Measurements from ENCODE around the gene MAP7.
A peak's percentile ranks its signal among the peaks of the same experiment; 100 is the strongest.

The MAP7 gene

GRCh38 chr6:136370988-136371728 lies 179.1 kb downstream of the MAP7 start:
- no peak for DNase-seq

GRCh38 chr6:136365776-136366354 lies 184.4 kb downstream of the MAP7 start:
- DNase-seq: peak; percentile 16 to 25

GRCh38 chr6:136362421-136363356 lies 187.5 kb downstream of the MAP7 start:
- no peak for DNase-seq

GRCh38 chr6:136361787-136362186 lies 188.4 kb downstream of the MAP7 start:
- no peak for DNase-seq

GRCh38 chr6:136360783-136361182 lies 189.4 kb downstream of the MAP7 start:
- no peak for DNase-seq

- DNase-seq: no peak
Measured at GRCh38 chr6:136359851-136360250, 190.4 kb downstream of the MAP7 start.

GRCh38 chr6:136351518-136352110 lies 198.6 kb downstream of the MAP7 start:
- no peak for DNase-seq

GRCh38 chr6:136350914-136351313 lies 199.3 kb downstream of the MAP7 start:
- no peak for DNase-seq

- no peak for DNase-seq
Measured at GRCh38 chr6:136347847-136348246, 202.4 kb downstream of the MAP7 start.

- DNase-seq: no peak
Measured at GRCh38 chr6:136345145-136345544, 205.1 kb downstream of the MAP7 start.

- no peak for DNase-seq
Measured at GRCh38 chr6:136344420-136344819, 205.8 kb downstream of the MAP7 start.

- DNase-seq: no peak
Measured at GRCh38 chr6:136343700-136344099, 206.5 kb downstream of the MAP7 start.

- no peak for DNase-seq
Measured at GRCh38 chr6:136343275-136343674, 206.9 kb downstream of the MAP7 start.

GRCh38 chr6:136341967-136342366 lies 208.3 kb downstream of the MAP7 start:
- DNase-seq: no peak

GRCh38 chr6:136341367-136341766 lies 208.9 kb downstream of the MAP7 start:
- DNase-seq: no peak

GRCh38 chr6:136338486-136338885 lies 211.7 kb downstream of the MAP7 start:
- no peak for DNase-seq

- DNase-seq: no peak
Measured at GRCh38 chr6:136337606-136338005, 212.6 kb downstream of the MAP7 start.

GRCh38 chr6:136337121-136337520 lies 213.1 kb downstream of the MAP7 start:
- DNase-seq: no peak

- DNase-seq: no peak
Measured at GRCh38 chr6:136335736-136336363, 214.4 kb downstream of the MAP7 start.

GRCh38 chr6:136334853-136335252 lies 215.4 kb downstream of the MAP7 start:
- DNase-seq: no peak

- no peak for DNase-seq
Measured at GRCh38 chr6:136334465-136334846, 215.8 kb downstream of the MAP7 start.

GRCh38 chr6:136333824-136334464 lies 216.3 kb downstream of the MAP7 start:
- DNase-seq: no peak
